GM19438 (cell line): ENCODE results near the gene DSCAML1.

ENCODE experiments used
- ATAC-seq: cut with Tn5 transposase; IDR thresholded peaks from one replicate; pipeline ENCODE4 v1.9.1; 2021; ENCODE audit warnings: low read depth; ENCODE audit not compliant: unreplicated experiment

Gene DSCAML1

DNA sequence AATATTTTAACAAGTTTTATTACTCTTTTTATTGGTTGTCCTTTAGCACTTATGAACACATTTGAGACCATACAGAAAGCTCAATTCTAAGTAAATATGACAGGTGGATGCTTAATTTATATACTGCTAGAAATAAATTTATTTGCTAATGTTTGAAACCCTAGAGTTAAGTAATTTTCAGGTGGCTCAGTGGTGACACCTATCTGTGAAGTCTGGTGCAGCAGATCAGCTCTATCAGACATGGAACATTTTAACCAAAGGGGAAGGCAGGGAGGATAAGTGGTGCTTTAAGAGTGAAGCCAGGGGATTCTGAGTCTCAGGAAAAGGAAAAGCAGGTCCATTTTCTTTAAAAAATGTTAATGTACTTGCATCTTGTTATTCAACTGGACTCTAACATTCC lies 175.8 kb downstream of the DSCAML1 start:
- no peak for ATAC-seq

GRCh38 chr11:117620659-117621058 lies 176.4 kb downstream of the DSCAML1 start:
- no peak for ATAC-seq

DNA sequence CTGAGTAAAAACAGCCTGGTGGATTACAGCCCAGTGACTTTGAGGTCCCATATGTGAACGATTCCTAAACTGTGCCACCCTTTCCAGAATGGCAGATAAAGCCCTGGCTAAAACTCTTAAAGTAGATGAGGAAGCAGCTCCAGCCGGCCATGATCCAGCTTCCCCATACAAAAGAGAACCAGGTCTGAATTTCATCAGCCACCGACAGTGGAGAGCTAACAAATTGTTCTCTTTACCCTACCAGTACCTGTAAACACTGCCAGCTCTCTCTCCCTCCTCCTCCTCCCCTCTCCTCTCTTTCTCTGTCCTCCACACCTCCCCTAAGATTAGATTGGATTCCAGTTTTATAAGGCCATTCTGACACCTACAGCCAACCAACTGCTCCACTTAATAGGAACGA lies 176.9 kb downstream of the DSCAML1 start:
- no peak for ATAC-seq

GRCh38 chr11:117619661-117620060 lies 177.4 kb downstream of the DSCAML1 start:
- ATAC-seq, result no peak

- ATAC-seq, result no peak
Measured at GRCh38 chr11:117618982-117619355, 178.0 kb downstream of the DSCAML1 start.

- no peak for ATAC-seq
Measured at GRCh38 chr11:117618302-117618981, 178.6 kb downstream of the DSCAML1 start.

DNA sequence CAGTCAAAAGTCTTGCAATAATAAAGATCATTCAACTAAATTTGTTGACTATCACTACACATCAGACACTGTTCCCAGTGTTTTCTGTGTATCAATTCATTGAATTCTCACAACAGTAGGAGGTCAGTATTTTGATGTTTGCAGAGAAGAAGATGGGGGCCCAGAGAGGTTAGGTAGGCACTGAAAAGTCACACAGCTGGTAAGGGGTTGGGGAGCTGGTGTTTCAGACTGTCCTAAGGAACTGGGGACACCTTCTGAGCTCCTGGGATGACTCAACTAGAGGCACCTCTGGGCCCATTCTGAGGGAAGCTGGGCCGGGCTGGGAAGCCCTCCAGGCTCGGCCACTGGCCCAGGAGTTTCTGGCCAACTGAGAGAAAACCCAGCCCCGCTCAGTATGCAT lies 180.0 kb downstream of the DSCAML1 start:
- ATAC-seq, result no peak

- no peak for ATAC-seq
Measured at GRCh38 chr11:117614728-117615127, 182.3 kb downstream of the DSCAML1 start.

GRCh38 chr11:117613521-117613920 lies 183.5 kb downstream of the DSCAML1 start:
- ATAC-seq, result no peak

DNA sequence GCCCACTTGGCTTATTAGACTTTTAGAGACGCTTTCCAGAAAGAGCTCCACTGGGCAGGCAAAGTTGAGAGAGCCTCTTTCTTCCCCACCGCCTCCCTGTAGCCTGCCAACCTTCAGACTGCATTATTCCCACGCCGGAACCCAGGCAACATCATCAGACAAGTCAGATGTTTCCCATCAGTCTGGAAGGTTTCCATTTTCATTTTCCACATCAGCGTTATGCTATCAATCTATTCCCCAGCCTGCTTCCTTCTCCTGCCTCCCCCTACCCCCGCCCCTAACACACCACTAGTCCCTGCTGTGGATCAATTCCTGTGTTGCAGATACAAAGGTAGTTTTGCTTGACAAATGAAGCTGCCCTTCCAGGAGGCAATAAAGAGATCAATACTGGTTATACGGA lies 184.8 kb downstream of the DSCAML1 start:
- ATAC-seq, result no peak

DNA sequence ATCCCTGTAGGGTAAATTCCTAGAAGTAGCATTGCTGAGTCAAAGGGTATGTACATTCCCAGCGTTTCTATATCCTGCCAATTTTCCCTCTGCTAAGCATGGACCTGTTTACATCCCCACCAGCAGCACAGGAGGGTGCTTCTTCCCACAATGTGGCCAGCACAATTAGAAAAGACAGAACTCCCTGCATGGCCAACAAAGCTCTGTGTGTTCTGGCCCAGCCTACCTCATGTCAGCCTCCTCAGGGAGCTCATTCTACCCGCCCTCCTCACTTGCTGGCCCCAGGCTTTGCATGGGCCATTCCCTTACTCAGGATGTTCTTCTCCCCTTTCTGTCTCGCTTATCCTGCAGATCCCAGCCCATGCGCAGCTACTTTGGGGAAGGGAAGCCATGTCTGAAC lies 186.1 kb downstream of the DSCAML1 start:
- ATAC-seq, result no peak

- ATAC-seq, result no peak
Measured at GRCh38 chr11:117610045-117610444, 187.0 kb downstream of the DSCAML1 start.

GRCh38 chr11:117607449-117607848 lies 189.6 kb downstream of the DSCAML1 start:
- ATAC-seq, result no peak

GRCh38 chr11:117606790-117607189 lies 190.2 kb downstream of the DSCAML1 start:
- ATAC-seq, result peak; percentile 49

- ATAC-seq, result no peak
Measured at GRCh38 chr11:117606211-117606610, 190.8 kb downstream of the DSCAML1 start.

- no peak for ATAC-seq
Measured at GRCh38 chr11:117605331-117605730, 191.7 kb downstream of the DSCAML1 start.

DNA sequence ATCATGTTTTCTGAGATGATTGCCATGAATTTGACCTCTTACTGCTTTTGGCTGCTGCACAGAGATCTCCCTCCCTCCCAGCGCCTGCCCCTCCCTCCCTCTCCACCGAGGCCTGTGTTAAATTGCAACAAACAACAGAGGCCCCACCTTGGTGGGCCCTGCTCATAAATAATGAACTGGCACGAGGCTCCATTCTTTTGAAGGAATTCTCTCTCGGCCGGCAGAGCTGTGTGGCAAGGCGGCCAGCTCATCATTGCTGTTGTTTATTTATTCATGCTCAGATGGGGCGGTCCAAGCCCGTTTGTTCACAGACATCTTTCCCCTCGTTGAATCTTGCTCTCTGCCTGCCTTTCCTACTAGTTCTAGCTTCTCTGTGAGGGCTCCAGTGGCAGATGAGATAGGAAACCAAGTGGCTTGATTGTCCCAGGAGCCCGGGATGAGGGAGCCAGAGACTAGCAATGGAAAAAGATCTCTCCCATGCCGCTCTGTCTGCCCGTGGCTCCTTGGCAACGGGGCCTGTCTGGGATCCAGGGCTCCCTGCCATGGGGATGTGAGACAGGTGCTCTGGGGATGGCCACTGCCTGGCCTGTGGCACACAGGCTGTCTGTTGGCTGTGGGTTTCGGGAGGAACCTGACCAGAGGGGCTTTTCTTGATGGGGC lies 192.6 kb downstream of the DSCAML1 start:
- no peak for ATAC-seq

- no peak for ATAC-seq
Measured at GRCh38 chr11:117603932-117604331, 193.1 kb downstream of the DSCAML1 start.

DNA sequence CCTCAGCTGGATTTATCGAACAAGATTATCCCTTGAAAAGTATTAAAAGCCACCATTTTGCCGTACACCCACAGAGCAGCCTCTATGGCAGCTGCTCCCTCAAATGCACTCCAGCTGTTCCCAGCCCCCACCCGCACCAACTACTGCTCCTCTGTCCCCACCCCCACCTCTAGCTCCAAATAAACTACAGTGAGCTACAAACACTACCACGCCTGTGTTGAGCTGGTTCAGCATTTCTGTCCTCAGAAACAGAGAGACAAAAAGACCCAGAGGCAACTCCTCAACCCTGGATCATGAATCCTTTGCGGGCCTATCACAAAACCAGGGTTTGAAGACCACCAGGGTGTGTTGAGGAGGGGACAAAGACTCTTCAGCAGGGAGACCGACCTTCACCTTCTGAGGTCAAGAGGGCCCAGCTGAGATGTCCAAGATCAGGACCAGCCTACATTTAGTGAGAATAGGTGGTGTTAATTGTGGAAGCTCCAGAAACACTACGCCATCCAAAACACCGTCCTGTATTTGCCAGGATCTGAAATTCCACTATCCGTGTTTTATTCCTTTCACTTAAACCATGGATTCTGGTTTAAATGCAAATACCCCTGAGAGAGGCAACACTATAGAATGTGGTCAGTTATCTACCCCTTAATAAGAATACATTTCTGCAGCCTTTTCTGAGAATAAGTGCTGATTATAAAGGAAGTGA lies 195.9 kb downstream of the DSCAML1 start:
- ATAC-seq, result no peak

- no peak for ATAC-seq
Measured at GRCh38 chr11:117600234-117600783, 196.7 kb downstream of the DSCAML1 start.

DNA sequence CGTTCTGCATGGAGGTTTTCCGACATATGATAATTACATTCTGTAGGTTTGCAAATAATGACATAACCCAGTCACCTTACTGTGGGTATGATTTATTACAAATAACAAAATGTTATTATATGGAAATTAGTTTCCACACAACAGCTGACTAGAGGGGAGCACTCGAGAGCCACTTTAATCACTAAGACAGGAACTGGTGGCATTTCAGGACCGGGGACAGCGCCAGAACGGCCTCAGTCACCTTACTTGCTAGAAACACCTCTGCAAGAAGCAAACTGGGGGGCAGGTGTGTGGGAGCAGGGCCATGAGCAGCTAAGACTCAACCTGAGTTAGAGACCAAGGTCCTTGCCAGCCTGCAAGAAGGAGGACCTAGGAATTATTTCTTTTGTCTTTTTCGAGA lies 199.9 kb downstream of the DSCAML1 start:
- no peak for ATAC-seq

- ATAC-seq, result no peak
Measured at GRCh38 chr11:117595440-117595839, 201.6 kb downstream of the DSCAML1 start.
